MCF 10A (cell line): ENCODE measurements around the gene FARS2. TPM values are rescaled to one million over a fixed set of nuclear protein-coding genes. Genes with fewer than 3 reads are reported as not detected.
"Not testable (repeated sequence)": the region's sequence is repeated elsewhere in the genome, so short reads cannot be mapped to it uniquely, and the experiment has no call there.

Experiments
- BruUV-seq: library from RNA; stranded (reverse); fragments of 400-500 nt; replicated peaks from 2 replicates; lab custom pipeline; 2021; lab: Mats Ljungman, UMichigan
- CTCF ChIA-PET: fragments of 300-600 bp; sonication (Branson Sonifier 250); formaldehyde crosslinking; extraction: SDS; loops from one replicate; lab custom pipeline; 2021; ENCODE audit warnings: antibody characterized with exemption, inconsistent platforms; lab: Yijun Ruan, JAX
- POLR2A ChIA-PET: fragments of 300-600, 350-650 bp; sonication (Branson Sonifier 250); formaldehyde crosslinking; extraction: SDS; loops from one replicate; lab custom pipeline; 2020; ENCODE audit warnings: antibody characterized with exemption, inconsistent platforms; lab: Yijun Ruan, JAX
- DNase-seq: peaks from one replicate; pipeline ENCODE4 v3.0.0-alpha.2; 2018; ENCODE audit not compliant: unreplicated experiment
- H3K27ac Mint-ChIP-seq: one replicate; pipeline ENCODE4 v1.8.0; 2022; ENCODE audit warnings: mild to moderate bottlenecking, low read depth, mixed read lengths; ENCODE audit not compliant: unreplicated experiment
- H3K27me3 Mint-ChIP-seq: one replicate; pipeline ENCODE4 v1.8.0; 2022; ENCODE audit warnings: mixed read lengths; ENCODE audit not compliant: insufficient read depth, unreplicated experiment
- H3K36me3 Mint-ChIP-seq: one replicate; pipeline ENCODE4 v1.8.0; 2022; ENCODE audit warnings: mild to moderate bottlenecking, moderate library complexity, mixed read lengths; ENCODE audit not compliant: insufficient read depth, unreplicated experiment
- H3K4me1 Mint-ChIP-seq: one replicate; pipeline ENCODE4 v1.8.0; 2022; ENCODE audit warnings: mixed read lengths; ENCODE audit not compliant: insufficient read depth, unreplicated experiment
- H3K4me3 Mint-ChIP-seq: one replicate; pipeline ENCODE4 v1.8.0; 2022; ENCODE audit warnings: mild to moderate bottlenecking, moderate library complexity, mixed read lengths; ENCODE audit not compliant: unreplicated experiment
- H3K9me3 Mint-ChIP-seq: one replicate; pipeline ENCODE4 v1.8.0; 2022; ENCODE audit warnings: mixed read lengths; ENCODE audit not compliant: unreplicated experiment
- CTCF ChIP-seq: fragments of 200-600 bp; IDR thresholded peaks from one replicate; pipeline ENCODE4 v1.8.0; 2022; ENCODE audit warnings: antibody characterized with exemption, mild to moderate bottlenecking; ENCODE audit not compliant: unreplicated experiment
- intact Hi-C: fragments of 100-400 bp; cut with micrococcal nuclease; formaldehyde crosslinking; loops from 2 replicates; pipeline ENCODE4 v1.14.1; 2022
- total RNA-seq: library from RNA; stranded (reverse); gene quantifications from 2 replicates; pipeline ENCODE4 v1.2.3, GENCODE V29; 2022

FARS2 gene
- total RNA-seq, 1 experiment from 2014 or later, result 18.2 TPM

GRCh38 chr6:5645328-5646290, 384.3 kb downstream of the FARS2 start:
- no peak overlapping the region for H3K27ac Mint-ChIP-seq
- H3K9me3 Mint-ChIP-seq, result no peaks in the 10 kb centered on the region
- H3K4me3 Mint-ChIP-seq, result no peak overlapping the region
- TF ChIP-seq CTCF, result no peak
- ChIA-PET CTCF (interaction anchor here (0.9 kb wide), 1 partner anchor 23 kb away, joined by 3 read pairs; no protein-coding TSS in a partner anchor), POLR2A (interaction anchor here (1.3 kb wide), 1 partner anchor 19 kb away, joined by 3 read pairs; no protein-coding TSS in a partner anchor)
- peaks cover 6% of the 10 kb centered on the region for H3K36me3 Mint-ChIP-seq
- no peak for DNase-seq
- H3K4me1 Mint-ChIP-seq, result no peaks in the 10 kb centered on the region
- BruUV-seq, result no TSS peak
- intact Hi-C loops, result no loop called here
- no peaks in the 10 kb centered on the region for H3K27me3 Mint-ChIP-seq

GRCh38 chr6:5652406-5653137, 391.3 kb downstream of the FARS2 start:
- intact Hi-C loops, result no loop called here
- POLR2A ChIA-PET, result no interaction called here
- no peaks in the 10 kb centered on the region for H3K27me3 Mint-ChIP-seq
- no peak for TF ChIP-seq CTCF
- no peak overlapping the region for H3K4me3 Mint-ChIP-seq
- no TSS peak for BruUV-seq
- DNase-seq, result no peak
- CTCF ChIA-PET, result no interaction called here
- no peaks in the 10 kb centered on the region for H3K9me3 Mint-ChIP-seq
- no peak overlapping the region for H3K27ac Mint-ChIP-seq
- no peaks in the 10 kb centered on the region for H3K4me1 Mint-ChIP-seq
- no peaks in the 10 kb centered on the region for H3K36me3 Mint-ChIP-seq

GRCh38 chr6:5653801-5654200, 392.5 kb downstream of the FARS2 start:
- no peak overlapping the region for H3K27ac Mint-ChIP-seq
- no peaks in the 10 kb centered on the region for H3K9me3 Mint-ChIP-seq
- TF ChIP-seq CTCF, result no peak

GRCh38 chr6:5656226-5656625, 394.9 kb downstream of the FARS2 start:
- peaks cover 2% of the 10 kb centered on the region for H3K9me3 Mint-ChIP-seq
- TF ChIP-seq CTCF, result no peak
- ChIA-PET POLR2A (no interaction called here), CTCF (interaction anchor here (0.6 kb wide), 1 partner anchor 426 kb away, joined by 4 read pairs; no protein-coding TSS in a partner anchor)
- no peaks in the 10 kb centered on the region for H3K27me3 Mint-ChIP-seq
- intact Hi-C loops, result no loop called here
- no TSS peak for BruUV-seq
- no peak overlapping the region for H3K4me3 Mint-ChIP-seq
- H3K4me1 Mint-ChIP-seq, result no peaks in the 10 kb centered on the region
- no peak for DNase-seq
- no peaks in the 10 kb centered on the region for H3K36me3 Mint-ChIP-seq
- no peak overlapping the region for H3K27ac Mint-ChIP-seq

More at GRCh38 chr6:5653801-5654200, 392.5 kb downstream of the FARS2 start:
- H3K4me3 Mint-ChIP-seq, result no peak overlapping the region
- H3K36me3 Mint-ChIP-seq, result no peaks in the 10 kb centered on the region
- intact Hi-C loops, result no loop called here
- H3K27me3 Mint-ChIP-seq, result no peaks in the 10 kb centered on the region
- DNase-seq, result no peak
- BruUV-seq, result no TSS peak
- H3K4me1 Mint-ChIP-seq, result no peaks in the 10 kb centered on the region
- CTCF ChIA-PET, result interaction anchor here (0.5 kb wide), 1 partner anchor 21 kb away, joined by 3 read pairs; no protein-coding TSS in a partner anchor
- POLR2A ChIA-PET, result no interaction called here

- H3K4me1 Mint-ChIP-seq, DNase-seq, intact Hi-C loops, BruUV-seq, H3K36me3 Mint-ChIP-seq, H3K27me3 Mint-ChIP-seq, H3K9me3 Mint-ChIP-seq, POLR2A ChIA-PET, H3K4me3 Mint-ChIP-seq, H3K27ac Mint-ChIP-seq, CTCF ChIA-PET: not testable (repeated sequence)
Observed at GRCh38 chr6:5656695-5657094, 395.4 kb downstream of the FARS2 start.
